GM18868 (cell line): ENCODE data around the gene BTBD8.

Experiments
- ATAC-seq: cut with Tn5 transposase; IDR thresholded peaks from one replicate; pipeline ENCODE4 v1.9.1; 2021; ENCODE audit warnings: mild to moderate bottlenecking, moderate library complexity; ENCODE audit not compliant: unreplicated experiment

BTBD8 gene

DNA sequence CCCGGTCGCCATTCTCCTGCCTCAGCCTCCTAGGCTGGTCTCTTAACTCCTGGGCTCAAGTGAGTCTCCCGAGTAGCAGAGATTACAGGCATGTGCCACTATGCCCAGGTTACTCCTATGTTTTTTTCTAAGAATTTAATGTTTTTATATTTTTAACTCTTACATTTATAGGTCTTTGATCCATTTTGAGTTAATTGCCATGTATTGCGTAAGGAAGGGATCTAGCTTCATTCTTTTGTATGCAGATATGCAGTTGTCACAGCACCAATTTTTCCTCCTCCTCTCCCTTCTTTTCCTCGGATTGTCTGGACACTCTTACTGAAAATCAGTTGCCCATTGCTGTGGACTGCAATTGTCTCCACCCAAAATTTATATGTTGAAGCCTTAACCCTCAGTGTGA, 11.5 kb downstream of the BTBD8 start:
- no peak for ATAC-seq

DNA sequence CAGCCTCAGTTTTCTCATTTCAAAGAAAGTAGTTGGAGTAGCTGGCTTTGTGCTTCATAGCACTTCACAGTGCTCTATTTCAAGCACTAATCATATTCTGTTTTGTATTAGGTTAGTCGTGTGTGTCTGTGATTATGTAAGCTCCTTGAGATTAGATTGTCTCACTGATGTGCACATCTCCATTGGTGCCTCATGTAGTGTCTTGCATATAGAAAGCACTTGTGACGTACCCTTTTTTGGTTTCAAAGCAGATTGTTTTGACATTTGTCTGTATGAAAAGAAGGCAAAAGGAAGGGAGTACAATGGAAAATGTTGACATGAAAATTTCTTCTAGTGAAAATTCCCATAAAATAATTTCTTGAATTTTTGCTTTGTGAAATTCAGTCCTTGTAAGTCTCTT, 13.9 kb downstream of the BTBD8 start:
- ATAC-seq: no peak

DNA sequence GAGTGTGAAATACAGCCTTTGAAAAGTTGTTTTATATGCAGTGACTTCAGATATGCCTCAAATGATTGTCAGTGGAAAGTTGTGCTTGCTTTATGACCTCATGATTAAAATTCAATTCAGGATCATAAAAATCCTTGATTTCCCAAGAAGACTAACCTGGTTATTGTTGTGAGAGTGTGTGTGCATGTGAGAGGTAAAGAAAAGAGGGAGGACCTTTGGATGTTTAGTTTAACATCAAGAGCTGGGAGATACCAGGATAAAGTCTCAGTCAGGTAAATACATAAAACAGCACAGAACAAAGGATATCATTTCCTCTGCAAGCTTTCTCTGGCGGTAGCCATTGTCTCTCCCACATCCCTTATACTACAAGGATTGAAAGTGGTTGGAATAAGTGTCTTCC, 14.4 kb downstream of the BTBD8 start:
- no peak for ATAC-seq

DNA sequence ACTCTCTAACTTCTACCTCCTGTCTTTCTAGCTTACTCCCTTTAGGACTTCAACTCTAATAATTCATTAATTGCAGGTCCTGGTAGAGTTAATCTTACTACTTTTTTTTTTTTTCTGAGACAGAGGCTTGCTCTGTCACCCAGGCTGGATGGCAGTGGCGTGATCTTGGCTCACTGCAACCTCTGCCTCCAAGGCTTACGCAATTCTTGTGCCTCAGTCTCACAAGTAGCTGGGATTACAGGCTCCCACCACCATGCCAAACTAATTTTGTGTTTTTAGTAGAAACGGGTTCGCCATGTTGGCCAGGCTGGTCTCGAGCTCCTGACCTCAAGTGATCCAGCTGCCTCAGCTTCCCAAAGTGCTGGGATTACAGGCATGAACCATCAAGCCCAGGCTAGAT, 15.7 kb downstream of the BTBD8 start:
- ATAC-seq: no peak

DNA sequence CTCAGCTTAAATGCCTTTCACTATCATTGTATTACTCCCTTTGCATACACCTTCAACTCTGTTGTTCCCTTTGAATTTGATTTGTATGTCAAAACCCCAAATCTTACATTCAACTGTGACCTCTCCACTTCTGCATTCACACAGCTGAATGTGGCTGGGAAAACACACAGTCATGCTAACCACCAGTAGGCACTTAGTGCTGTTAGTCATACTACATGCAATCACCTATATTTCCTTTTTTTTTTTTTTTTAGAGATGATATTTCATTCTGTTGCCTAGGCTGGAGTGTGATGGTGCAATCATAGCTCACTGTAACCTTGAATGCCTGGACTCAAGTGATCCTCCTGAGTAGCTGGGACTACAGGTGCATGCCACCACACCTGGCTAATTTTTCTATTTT, 16.2 kb downstream of the BTBD8 start:
- peak; percentile 49 for ATAC-seq

DNA sequence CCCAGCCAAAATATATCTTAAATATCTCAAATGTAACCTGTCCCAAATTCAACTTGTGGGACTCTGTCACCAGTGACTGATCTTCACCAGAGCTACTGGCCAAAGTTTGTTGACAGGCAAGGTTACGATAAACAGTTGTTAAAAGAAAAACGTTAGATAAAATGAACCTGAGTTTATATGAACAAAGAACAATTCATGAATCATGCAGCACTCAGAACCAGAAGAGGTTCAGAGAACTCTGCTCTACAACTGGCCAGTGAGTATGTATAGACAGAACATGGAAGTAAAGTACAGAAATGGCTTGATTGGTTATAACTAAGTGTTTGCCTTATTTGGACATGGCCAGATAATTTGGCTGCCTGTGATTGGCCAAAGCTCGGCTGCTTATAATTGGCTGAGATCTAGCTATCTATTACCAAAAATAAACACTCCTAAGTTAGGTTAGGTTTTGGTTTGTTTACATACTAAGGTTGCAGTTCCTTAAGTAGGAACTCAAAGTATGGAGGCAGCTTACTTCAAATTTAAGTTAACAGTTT, 25.5 kb downstream of the BTBD8 start:
- no peak for ATAC-seq

DNA sequence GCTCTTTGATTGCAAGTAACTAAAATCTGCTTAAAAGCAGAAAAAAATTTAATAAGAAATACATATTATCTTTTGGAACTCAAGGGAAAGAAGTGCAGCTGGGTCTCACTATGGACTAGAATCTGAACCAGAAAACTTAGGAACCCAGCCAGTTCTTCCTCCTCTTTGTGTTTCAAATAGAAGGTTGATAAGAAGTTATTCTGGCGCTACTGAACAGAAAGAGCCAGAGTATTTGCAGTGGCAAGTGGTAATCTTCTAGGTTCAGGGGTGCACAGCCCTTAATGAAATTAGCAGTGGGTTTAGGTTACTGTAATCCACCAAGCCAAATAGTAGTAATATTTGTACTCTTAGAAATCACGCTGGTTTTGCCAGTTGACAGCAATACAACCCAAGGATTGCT, 28.5 kb downstream of the BTBD8 start:
- no peak for ATAC-seq

DNA sequence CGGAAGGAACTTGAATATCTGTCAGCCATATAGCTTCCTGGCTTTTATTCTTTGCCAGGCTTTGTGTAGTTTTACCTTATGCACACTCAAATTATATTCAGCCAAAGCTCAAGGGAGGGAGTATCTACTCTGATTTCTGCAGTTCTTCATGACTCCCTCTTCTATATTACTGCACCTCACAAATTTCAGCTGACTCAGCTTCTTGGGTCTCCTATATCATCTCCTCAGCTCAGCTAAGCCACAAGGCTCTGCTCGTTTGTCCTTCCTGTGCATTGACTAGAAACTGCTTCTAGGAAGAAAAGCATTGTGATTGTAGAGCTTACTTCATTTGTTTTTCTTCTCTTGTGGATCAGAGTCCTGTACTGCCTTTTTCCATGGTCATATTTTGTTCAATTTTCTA, 37.4 kb downstream of the BTBD8 start:
- ATAC-seq: no peak

DNA sequence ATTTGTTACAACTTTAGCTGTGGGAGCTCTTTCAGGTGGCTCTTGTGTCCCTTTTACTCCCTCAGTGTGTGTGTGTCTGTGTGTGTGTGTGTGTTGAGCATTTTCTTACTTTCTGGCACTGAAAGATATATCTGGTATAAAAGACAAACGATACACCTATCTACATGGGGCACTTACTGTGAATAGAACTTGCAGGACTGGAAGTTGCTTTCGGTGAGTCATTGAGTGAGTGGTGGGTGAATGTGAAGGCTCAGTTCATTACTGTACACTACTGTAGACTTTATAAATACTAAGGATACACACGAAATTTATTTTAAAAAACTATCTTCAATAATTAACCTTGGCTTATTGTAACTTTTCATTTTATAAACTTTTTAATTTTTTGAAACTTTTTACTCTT, 38.7 kb downstream of the BTBD8 start:
- no peak for ATAC-seq

DNA sequence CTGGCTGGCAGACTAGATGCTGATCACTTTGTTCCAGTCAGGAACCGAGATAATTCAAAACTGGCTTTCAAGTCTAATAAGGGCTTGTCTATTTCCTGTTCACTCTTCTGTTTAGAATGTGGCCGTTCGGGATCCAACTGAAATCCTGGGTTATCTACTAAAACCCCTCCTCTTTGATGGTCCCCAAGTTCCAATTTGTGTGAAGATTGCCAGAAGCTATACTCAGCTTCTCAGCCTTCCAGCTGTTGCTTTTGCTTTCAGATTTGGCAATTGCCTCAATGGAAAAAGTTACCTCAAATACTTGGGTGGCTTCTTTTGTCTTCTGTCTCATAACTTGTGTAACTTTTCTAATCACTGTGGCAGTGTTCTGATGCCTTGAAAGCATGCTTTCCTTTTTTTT, 43.7 kb downstream of the BTBD8 start:
- no peak for ATAC-seq

DNA sequence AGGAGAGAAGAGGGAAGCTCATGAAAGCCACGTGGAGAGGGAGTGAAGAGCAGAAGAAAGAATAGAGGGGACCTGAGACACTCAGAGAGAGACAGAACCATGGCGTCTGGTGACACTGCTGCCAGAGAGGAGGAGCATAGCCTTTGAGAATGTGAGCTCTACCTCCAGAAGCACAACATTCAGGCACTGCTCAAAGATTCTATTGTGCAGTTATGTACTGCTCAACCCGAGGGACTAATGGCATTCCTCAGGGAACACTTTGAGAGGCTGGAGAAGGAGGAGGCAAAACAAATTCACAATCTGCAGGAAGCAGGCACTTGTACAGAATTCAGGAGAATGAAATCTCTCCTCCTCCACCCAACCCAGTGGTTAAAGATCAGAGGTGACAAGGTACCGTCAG, 45.1 kb downstream of the BTBD8 start:
- no peak for ATAC-seq

DNA sequence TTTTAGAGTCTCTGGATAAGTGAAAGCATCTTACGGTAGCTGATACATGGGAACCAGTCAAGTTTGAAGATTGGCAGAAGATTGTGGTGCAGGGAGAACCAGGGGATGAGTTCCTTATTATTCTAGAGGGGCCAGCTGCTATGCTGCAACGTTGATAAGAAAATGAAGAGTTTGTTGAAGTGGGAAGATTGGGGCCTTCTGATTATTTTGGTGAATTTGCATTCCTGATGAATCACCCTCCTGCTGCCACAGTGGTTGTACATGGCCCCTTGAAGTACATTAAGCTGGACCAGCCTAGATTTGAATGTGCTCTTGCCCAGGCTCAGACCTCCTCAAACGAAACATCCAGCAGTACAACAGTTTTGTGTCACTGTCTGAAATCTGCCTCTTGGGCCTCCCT, 45.9 kb downstream of the BTBD8 start:
- no peak for ATAC-seq

DNA sequence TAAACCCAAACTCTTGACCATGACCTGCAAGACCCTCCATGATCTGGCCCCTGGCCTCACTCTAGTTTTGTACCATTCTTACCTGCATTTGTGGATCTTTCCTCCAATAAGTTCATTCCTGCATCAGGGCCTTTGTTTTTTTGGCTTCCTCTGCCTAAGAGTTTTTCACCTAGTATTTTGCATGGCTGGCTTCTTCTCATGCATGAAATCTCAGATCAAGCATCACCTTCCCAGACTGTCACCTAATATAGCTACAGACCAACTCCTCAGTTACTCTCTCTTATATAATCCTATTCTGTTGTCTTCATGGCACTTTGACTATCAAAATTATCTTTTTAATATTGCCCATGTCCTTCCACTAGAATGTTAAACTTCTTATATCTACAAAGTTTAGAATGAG, 54.2 kb downstream of the BTBD8 start:
- ATAC-seq: no peak

DNA sequence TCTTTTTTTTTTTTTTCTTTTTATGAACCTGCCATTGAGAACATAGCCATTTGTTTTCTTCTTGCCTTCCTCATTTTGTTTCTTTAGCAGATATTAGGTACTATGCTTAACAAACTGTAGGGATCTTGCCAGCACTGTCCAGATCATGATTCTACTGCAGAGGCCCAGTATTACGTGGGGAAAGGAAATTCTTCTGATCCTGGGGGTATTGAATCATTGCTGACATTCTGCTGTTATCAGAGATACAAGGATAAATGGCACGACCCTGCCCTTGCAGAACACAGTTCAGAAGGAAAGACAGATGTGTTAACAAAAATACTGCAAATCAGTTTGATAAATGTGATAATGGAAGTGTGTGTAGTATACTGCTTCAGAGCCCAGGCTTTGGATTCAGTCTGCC, 56.2 kb downstream of the BTBD8 start:
- no peak for ATAC-seq

DNA sequence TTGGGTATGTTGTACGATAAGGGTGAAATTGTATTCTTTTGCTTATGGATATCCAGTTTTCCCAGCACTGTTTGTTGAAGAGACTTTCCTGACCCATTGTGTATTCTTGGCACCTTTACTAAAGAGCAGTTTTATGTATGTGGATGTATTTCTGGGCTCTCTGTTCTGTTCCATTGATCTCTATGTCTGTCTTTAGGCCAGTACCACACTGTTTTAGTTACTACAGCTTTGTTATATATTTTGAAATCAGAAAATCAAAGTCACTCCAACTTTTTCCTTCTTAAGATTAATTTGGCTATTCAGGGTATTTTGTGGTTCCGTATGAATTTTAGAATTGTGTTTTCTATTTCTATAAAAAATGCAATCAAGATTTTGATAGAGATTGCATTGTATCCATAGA, 74.8 kb downstream of the BTBD8 start:
- no peak for ATAC-seq

DNA sequence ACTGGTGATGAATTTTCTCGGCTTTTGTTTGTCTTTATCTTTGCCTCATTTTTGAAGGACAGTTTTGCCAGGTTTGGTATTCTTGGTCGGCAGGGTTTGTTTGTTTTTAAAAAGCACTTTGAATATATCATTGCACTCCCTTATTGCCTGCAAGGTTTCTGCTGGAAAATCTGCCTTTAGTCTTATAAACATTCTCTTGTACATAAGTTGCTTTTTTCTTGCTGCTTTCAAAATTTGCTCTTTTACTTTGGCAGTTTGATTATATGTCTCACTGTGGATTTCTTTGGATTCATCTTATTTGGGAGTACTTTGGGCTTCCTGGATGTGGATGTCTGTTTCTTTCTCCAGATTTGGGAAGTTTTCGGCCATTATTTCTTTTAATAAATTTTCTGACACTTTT, 79.4 kb downstream of the BTBD8 start:
- ATAC-seq: no peak

DNA sequence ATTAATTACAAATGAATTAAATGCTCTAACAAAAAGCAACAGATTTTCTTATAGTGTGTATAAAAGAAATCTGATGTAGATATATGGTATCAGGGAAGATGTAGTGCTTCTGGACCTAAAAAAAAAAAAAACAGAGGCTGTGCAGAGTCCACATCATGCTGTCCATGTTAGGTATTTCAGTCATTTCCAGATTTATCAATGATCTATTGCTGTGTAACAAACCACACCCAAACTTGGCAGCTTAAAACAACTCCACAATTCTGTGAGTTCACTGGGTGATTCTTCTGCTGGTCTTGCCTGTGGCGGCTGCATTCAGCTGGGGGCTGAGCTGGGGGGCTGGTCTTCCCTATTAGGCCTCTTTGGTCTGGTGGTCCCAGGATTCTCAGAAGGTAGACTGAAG, 85.2 kb downstream of the BTBD8 start:
- ATAC-seq: no peak

DNA sequence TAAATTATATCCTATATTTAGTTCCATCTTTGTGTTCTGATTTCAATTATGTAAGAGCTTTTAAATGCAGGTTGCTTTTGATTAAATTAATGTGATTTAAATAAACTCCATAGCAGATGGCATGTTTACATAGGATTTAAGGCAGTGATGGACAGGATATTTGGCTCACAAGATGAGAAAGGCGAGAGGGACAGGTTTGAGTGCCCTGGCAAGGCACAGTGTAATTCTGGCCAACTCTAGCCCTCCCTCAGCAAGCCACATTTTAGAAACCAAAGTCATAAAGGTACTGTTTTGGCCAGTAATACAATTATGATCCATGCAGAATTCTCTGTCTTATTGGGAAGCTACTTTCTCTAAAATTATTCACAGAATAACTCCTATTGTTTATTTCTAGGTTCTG, 87.0 kb downstream of the BTBD8 start:
- ATAC-seq: no peak

DNA sequence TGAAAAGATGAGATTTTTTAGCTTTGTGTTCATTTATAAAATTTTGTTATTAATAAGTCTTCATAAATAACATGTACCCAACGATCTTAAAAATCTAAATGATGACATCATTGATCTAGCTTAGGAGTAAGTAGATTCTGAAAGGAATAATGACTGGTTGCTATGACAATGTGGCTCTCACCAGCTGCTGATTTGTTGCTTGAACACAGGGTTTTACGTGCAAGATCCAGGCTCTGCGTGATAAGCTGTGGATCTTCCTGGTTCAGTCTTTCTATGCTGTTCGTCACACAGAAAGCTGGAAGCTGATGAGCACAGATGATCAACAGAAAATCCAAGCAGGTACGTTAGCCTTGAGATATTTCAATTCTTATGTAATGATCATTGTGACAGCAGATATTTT, 88.5 kb downstream of the BTBD8 start:
- no peak for ATAC-seq

DNA sequence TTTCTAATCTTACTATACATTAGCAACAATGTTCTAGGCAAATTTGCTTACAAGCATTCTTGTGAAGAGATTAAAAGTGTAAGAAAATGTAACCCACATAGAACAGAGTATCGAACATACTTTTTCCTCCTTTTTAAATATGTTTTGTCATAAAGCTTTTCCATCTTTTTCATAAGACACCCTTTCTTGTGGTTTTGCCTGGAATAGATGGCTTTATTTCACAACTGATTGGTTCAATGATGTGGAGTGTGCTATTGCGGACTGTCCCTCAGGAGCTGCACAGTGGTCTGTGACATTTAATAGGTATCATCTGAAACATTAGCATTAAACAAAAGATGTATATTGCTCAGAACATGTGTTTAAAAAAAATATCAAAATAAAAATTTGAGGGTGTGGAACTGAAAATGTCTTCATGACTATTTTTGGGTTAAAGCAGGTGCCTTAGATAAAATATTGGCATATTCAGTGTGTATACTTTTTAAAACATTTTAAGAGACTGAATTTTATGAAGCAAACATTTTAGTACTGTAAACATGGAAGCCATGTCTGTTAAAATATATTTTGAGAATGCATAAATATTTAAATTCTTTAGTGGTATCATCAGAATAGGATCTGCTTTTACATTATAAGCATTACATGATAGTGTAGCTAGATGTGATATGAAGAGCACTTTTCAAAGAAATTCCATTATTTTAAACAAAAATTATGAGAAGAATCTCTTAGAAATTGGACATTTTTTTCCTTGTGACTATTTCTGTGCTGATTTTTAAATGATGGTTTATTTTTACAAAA, 89.3 kb downstream of the BTBD8 start:
- ATAC-seq: no peak

DNA sequence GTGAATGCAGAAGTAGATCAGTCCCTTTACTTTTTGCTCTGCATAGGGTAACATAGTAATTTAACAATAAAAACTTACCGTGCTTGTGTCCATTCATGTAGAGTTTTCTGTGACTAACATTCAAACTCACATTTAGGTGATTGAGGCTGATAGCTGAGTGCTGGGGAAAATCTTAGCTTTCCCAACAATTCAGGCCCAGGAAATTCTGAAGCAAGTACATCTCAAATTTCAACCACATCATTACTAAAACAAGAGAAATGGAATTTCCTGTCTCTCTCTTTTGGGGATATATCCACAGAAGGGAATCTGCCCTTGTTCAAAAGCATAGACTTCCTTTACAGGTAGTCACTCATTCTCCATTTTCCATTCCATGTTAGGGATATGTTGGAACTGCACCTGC, 104.5 kb downstream of the BTBD8 start:
- ATAC-seq: no peak

DNA sequence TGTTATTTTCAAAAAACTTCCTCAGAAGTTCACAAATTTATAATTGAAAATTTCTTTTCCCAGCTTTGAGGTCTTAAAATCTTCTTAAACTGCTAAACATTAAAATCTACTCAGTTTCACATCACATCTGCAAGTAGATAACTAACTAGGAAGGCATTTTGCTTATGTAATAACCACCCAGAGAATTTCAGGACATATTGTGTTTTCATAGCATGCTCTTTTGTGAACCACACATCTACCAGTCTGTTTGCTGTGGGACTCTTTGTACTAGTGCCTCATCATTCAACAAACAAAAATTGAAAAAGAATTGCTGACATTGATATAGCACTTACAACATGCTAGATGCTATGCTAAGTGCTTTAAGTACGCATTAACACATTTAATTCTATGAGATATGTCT, 105.9 kb downstream of the BTBD8 start:
- no peak for ATAC-seq
